DOHH2 (cell line): ENCODE results near the gene CTNND1.

ENCODE experiments used
- CTCF ChIP-seq: fragments of 200-600 bp; sonication (generic); IDR thresholded peaks from one replicate; pipeline ENCODE4 v1.5.1; 2014; ENCODE audit warnings: antibody characterized with exemption, mild to moderate bottlenecking, low read depth, low read length; ENCODE audit not compliant: poor library complexity, severe bottlenecking
- EZH2phosphoT487 ChIP-seq: fragments of 200-600 bp; sonication (generic); IDR thresholded peaks from 2 replicates; pipeline ENCODE4 v1.6.1; 2017; ENCODE audit warnings: borderline replicate concordance, mild to moderate bottlenecking, antibody characterized with exemption, low read length, moderate library complexity, mixed read lengths

- TF ChIP-seq CTCF = no peak
- TF ChIP-seq EZH2phosphoT487 = no peak
These were observed 8.6 kb upstream of the CTNND1 start for GRCh38 chr11:57752954-57753353.
